GM12873 (cell line): ENCODE data around the gene ACTR1A.

Experiments
- TF ChIP-seq, protein P1 (sequence below): IDR thresholded peaks from 2 replicates; pipeline ENCODE4 v1.5.1; 2012; ENCODE audit warnings: low read depth, mild to moderate bottlenecking, moderate library complexity, low read length, control low read depth; ENCODE audit not compliant: insufficient read depth; ENCODE audit errors: missing control alignments

Gene ACTR1A

GRCh38 chr10:102502337-102503151 is at the start of gene ACTR1A:
Gene ACTR1A, minus strand, starts transcription at chr10:102502712. Its CDS starts 65 bp downstream, at chr10:102502647.
- TF ChIP-seq, protein P1, sequence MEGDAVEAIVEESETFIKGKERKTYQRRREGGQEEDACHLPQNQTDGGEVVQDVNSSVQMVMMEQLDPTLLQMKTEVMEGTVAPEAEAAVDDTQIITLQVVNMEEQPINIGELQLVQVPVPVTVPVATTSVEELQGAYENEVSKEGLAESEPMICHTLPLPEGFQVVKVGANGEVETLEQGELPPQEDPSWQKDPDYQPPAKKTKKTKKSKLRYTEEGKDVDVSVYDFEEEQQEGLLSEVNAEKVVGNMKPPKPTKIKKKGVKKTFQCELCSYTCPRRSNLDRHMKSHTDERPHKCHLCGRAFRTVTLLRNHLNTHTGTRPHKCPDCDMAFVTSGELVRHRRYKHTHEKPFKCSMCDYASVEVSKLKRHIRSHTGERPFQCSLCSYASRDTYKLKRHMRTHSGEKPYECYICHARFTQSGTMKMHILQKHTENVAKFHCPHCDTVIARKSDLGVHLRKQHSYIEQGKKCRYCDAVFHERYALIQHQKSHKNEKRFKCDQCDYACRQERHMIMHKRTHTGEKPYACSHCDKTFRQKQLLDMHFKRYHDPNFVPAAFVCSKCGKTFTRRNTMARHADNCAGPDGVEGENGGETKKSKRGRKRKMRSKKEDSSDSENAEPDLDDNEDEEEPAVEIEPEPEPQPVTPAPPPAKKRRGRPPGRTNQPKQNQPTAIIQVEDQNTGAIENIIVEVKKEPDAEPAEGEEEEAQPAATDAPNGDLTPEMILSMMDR, result no peak

GRCh38 chr10:102550636-102551210 is 48.2 kb upstream of the ACTR1A start:
- TF ChIP-seq, protein P1, result no peak

GRCh38 chr10:102549549-102549948 is 47.0 kb upstream of the ACTR1A start:
- TF ChIP-seq, protein P1, result no peak

DNA sequence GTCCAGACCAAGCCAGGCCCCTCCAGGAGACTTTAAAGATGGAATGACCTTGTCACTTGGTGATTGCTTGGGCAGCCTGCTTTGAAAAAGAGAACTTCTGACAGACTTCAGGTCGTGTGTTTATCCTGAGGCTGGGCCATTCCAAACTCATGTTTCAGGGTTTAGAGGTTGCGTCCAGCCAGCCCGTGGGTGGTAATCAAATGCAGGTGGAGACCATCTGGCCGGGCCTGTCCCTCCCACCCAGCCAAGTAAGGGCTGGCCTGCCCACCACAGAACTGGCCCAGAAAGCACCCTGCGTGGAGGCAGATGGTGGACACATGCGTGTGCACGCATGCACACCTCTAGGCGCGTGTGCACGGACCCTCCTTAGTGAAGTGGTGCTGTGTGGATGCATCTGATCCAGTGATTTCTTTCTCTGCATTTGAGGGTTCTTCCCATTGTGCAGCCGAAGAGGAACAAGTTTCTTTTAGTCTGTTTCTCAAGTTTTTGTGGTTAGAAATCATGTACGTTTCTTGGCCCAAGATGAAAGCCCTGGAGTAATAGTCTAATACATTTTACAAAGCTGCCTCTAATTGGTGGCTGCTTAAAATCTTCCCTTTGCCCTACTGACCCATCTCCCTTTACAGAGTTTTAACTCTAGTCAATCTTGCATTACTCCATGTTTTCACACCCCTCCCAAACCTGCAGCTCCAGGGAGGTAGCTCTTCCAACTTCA is 44.3 kb upstream of the ACTR1A start:
- TF ChIP-seq, protein P1, result no peak

GRCh38 chr10:102545997-102546396 is 43.5 kb upstream of the ACTR1A start:
- TF ChIP-seq, protein P1, result no peak

DNA sequence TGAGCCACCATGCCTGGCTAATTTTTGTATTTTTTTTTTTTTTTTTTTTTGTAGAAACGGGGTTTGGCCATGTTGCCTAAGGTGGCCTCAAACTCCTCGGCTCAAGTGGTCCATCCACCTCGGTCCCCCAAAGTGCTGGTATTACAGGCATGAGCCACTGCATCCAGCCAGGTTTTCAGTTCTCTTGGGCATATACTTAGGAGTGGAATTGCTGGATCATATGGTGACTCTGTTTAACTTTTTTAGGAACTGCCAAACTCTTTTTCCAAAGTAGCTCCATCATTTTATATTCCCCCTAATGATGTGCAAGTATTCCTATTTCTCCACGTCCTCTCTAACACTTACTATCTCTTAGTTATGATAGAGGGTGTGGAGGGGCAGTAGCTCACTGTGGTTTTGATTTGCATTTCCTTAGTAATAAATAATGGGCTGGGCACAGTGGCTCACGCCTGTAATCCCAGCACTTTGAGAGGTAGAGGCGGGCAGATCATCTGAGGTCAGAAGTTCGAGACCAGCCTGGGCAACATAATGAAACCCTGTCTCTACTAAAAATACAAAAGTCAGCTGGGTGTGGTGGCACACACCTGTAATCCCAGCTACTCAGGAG is 42.9 kb upstream of the ACTR1A start:
- TF ChIP-seq, protein P1, result no peak
